CD4-positive, alpha-beta memory T cell (primary cell): ENCODE measurements around the gene E2F4. TPM values are rescaled to one million over a fixed set of nuclear protein-coding genes. Genes with fewer than 3 reads are reported as not detected.

ENCODE experiments used
- CTCF ChIA-PET: fragments of 350-600 bp; sonication (Branson Sonifier 250); formaldehyde crosslinking; loops from one replicate; lab custom pipeline; 2021; ENCODE audit warnings: inconsistent platforms; ENCODE audit not compliant: partially characterized antibody; lab: Charles Lee
- POLR2A ChIA-PET: fragments of 350-600 bp; sonication (Branson Sonifier 250); formaldehyde crosslinking; loops from one replicate; lab custom pipeline; 2021; ENCODE audit not compliant: partially characterized antibody; lab: Charles Lee
- DNase-seq, 5 donors: peaks; one replicate each; pipeline versions ENCODE4 v3.0.0 to v3.0.0-alpha.2; 2020 to 2022; ENCODE audit warnings: mixed read lengths in 1 of 5
- H3K27ac ChIP-seq: one replicate; pipeline ENCODE4 v1.7.0; 2013; ENCODE audit warnings: low read depth, low read length
- H3K27me3 ChIP-seq: 2 replicates; pipeline ENCODE4 v1.7.0; 2013; ENCODE audit warnings: mild to moderate bottlenecking, low read length, moderate library complexity; ENCODE audit not compliant: insufficient read depth
- H3K36me3 ChIP-seq: 2 replicates; pipeline ENCODE4 v1.7.0; 2013; ENCODE audit warnings: mild to moderate bottlenecking, low read length, moderate library complexity; ENCODE audit not compliant: insufficient read depth
- H3K4me1 ChIP-seq: 2 replicates; pipeline ENCODE4 v1.7.0; 2013; ENCODE audit warnings: mild to moderate bottlenecking, low read length, moderate library complexity; ENCODE audit not compliant: insufficient read depth
- H3K4me3 ChIP-seq, 2 donors: one replicate each; pipeline ENCODE4 v1.7.0; 2013; ENCODE audit warnings: low read length in 2 of 2, mild to moderate bottlenecking in 1 of 2
- H3K9me3 ChIP-seq, 2 donors: one replicate each; pipeline ENCODE4 v1.7.0; 2013; ENCODE audit warnings: low read length in 2 of 2, control low read depth in 1 of 2; ENCODE audit not compliant: control insufficient read depth in 1 of 2
- H3K27ac Mint-ChIP-seq, 7 donors: one replicate each; pipeline ENCODE4 v1.8.0; 2020 to 2021; ENCODE audit warnings: mixed read lengths in 7 of 7, mild to moderate bottlenecking in 6 of 7, inconsistent platforms in 3 of 7, moderate library complexity in 3 of 7
- H3K27me3 Mint-ChIP-seq, 2 donors: one replicate each; pipeline ENCODE4 v1.8.0; 2020 to 2021; ENCODE audit warnings: mixed read lengths in 2 of 2
- H3K36me3 Mint-ChIP-seq, 2 donors: one replicate each; pipeline ENCODE4 v1.8.0; 2020 to 2021; ENCODE audit warnings: mixed read lengths in 2 of 2, inconsistent platforms in 1 of 2, mild to moderate bottlenecking in 1 of 2
- H3K4me1 Mint-ChIP-seq, 4 donors: one replicate each; pipeline ENCODE4 v1.8.0; 2020 to 2021; ENCODE audit warnings: mixed read lengths in 4 of 4, mild to moderate bottlenecking in 1 of 4
- H3K4me3 Mint-ChIP-seq, 8 donors: one replicate each; pipeline ENCODE4 v1.8.0; 2020 to 2021; ENCODE audit warnings: mixed read lengths in 8 of 8, mild to moderate bottlenecking in 7 of 8, moderate library complexity in 6 of 8, inconsistent platforms in 3 of 8
- H3K9me3 Mint-ChIP-seq, 8 donors: one replicate each; pipeline ENCODE4 v1.8.0; 2020 to 2021; ENCODE audit warnings: mixed read lengths in 8 of 8, mild to moderate bottlenecking in 5 of 8, inconsistent platforms in 3 of 8, moderate library complexity in 1 of 8
- intact Hi-C: fragments of 100-400 bp; cut with micrococcal nuclease; formaldehyde crosslinking; loops from one replicate; pipeline ENCODE4 v1.15.1; 2023
- polyA plus RNA-seq, 2 donors: library from polyadenylated mRNA; unstranded; fragments of 300-500 nt; fragmentation: Illumina TruSeq; gene quantifications; one replicate each; pipeline ENCODE4 v1.2.3, GENCODE V29; 2021
- total RNA-seq, 2 experiments: library from RNA; stranded (reverse); gene quantifications; one replicate each; pipeline ENCODE4 v1.2.3, GENCODE V29; 2021

The E2F4 gene
- total and polyA plus RNA-seq, 4 experiments from 2014 or later = 53.6 to 91.3 (median 84.2) TPM

DNA sequence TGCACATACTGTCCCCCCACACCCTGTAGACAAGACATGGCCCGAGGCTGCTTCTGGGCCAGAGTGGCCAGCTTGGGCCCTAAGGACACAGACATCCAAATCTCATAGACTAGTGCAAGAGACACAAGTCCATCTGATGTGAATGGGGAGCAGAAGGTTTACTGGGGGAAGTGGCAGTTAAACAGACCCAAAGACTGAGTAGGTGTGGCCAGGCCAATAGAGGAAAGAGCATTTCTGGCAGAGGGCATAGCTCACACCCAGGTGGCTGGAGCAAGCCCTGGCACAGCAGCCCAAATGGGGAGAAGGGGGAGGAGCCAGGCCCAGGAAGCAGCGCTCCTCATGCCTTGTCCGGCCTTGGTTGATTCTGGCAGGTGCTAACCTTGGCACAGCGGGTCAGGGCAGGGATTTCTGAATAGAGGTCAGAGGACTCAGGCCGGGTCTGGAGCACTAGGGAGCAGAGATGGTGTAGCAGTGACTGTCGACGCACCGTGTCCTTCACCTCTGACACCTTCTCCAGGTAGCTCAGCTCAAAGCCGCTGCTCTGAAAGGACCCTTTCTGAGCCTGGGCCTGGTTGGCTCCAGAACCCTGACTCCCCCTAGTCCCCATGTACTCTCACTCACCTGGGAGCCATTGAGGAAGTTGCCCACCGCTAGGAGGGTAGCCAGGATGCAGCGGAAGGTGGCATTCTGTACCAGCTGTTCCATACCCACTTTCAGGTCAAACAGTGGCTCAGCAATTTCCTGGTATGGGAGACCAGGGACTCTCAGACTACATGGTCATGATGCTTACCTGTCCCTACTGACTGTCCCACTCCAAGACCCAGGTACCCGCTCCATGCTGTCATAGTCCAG is 39.1 kb downstream of the E2F4 start:
- Mint-ChIP-seq H3K27me3 (no peaks in the 10 kb centered on the region), H3K4me3 (peak overlapping the region in 2 of 8 donors; percentile 12 to 33)
- POLR2A ChIA-PET = interaction anchor here (0.9 to 17.2 kb wide), 4 partner anchors 15 to 72 kb away, joined by 3 to 259 read pairs (median 4); partner anchors contain the start of genes FHOD1 and SLC9A5

GRCh38 chr16:67233596-67233995 is 41.6 kb downstream of the E2F4 start:
- no peak overlapping the region for H3K27ac Mint-ChIP-seq
- H3K36me3 ChIP-seq = peaks cover 49% of the 10 kb centered on the region
- H3K4me3 ChIP-seq = no peak overlapping the region
- H3K27me3 ChIP-seq = no peaks in the 10 kb centered on the region
- no peak overlapping the region for H3K27ac ChIP-seq
- intact Hi-C loops = no loop called here
- peaks cover 28 to 58% of the 10 kb centered on the region in 2 donors for H3K36me3 Mint-ChIP-seq
- peaks cover 8 to 24% (median 9%) of the 10 kb centered on the region in 4 donors for H3K4me1 Mint-ChIP-seq
- no peaks in the 10 kb centered on the region for H3K27me3 Mint-ChIP-seq
- POLR2A ChIA-PET = interaction anchor here (17.2 kb wide), 1 partner anchor 12 kb away, joined by 259 read pairs; the partner anchor contains the start of genes FHOD1 and SLC9A5
- H3K4me3 Mint-ChIP-seq = no peak overlapping the region
- peaks cover 13% of the 10 kb centered on the region for H3K4me1 ChIP-seq
- no peaks in the 10 kb centered on the region for H3K9me3 ChIP-seq
- CTCF ChIA-PET = interaction anchor here (0.7 kb wide), 1 partner anchor 79 kb away, joined by 3 read pairs; no protein-coding TSS in a partner anchor
- H3K9me3 Mint-ChIP-seq = no peaks in the 10 kb centered on the region
- DNase-seq = no peak

More for the DNA sequence above, 39.1 kb downstream of the E2F4 start:
- Histone ChIP-seq H3K36me3 (peaks cover 41% of the 10 kb centered on the region), H3K27ac (no peak overlapping the region), H3K9me3 (no peaks in the 10 kb centered on the region), H3K27me3 (no peaks in the 10 kb centered on the region), H3K4me1 (peaks cover 30% of the 10 kb centered on the region), H3K4me3 (no peak overlapping the region)
- intact Hi-C loops = no loop called here
- CTCF ChIA-PET = interaction anchor here (1.1 kb wide), 1 partner anchor 46 kb away, joined by 3 read pairs; no protein-coding TSS in a partner anchor
- H3K27ac Mint-ChIP-seq = peak overlapping the region in 2 of 7 donors; percentile 56 to 61
- no peak for DNase-seq
- H3K9me3 Mint-ChIP-seq = no peaks in the 10 kb centered on the region
- peaks cover 15 to 31% (median 23%) of the 10 kb centered on the region in 4 donors for H3K4me1 Mint-ChIP-seq
- peaks cover 16 to 50% of the 10 kb centered on the region in 2 donors for H3K36me3 Mint-ChIP-seq

DNA sequence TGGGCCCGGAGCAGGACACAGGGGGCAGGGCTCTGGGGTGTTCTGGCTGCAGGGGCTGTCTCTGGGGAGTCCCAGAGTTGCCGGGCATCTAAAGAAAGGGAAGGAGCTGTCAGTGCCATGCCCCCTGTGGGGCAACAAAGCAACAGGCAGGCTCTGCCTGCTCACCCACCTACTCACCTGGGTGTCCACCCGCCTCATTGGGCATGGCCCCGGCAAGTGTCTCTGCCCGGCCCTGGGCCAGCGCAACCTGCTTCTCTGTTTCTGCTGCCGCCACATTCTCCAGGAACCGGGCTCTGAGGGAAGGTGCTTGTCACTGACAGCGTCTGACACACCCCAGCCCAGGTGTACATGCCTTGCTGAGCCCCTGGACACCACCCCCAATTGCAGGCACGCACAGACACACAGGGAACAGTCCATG is 42.2 kb downstream of the E2F4 start:
- H3K9me3 ChIP-seq = no peaks in the 10 kb centered on the region
- Mint-ChIP-seq H3K4me3 (no peak overlapping the region), H3K9me3 (no peaks in the 10 kb centered on the region), H3K4me1 (peaks cover 8 to 26% (median 9%) of the 10 kb centered on the region in 4 donors), H3K27ac (peak overlapping the region in 5 of 7 donors; percentile 43 to 74 (median 57)), H3K36me3 (peaks cover 29 to 58% of the 10 kb centered on the region in 2 donors), H3K27me3 (no peaks in the 10 kb centered on the region)
- DNase-seq = no peak
- H3K27me3 ChIP-seq = no peaks in the 10 kb centered on the region
- no peak overlapping the region for H3K4me3 ChIP-seq
- POLR2A ChIA-PET = interaction anchor here (17.2 kb wide), 1 partner anchor 11 kb away, joined by 259 read pairs; the partner anchor contains the start of genes FHOD1 and SLC9A5
- H3K4me1 ChIP-seq = peaks cover 13% of the 10 kb centered on the region
- intact Hi-C loops = no loop called here
- H3K27ac ChIP-seq = no peak overlapping the region
- CTCF ChIA-PET = no interaction called here
- peaks cover 49% of the 10 kb centered on the region for H3K36me3 ChIP-seq

DNA sequence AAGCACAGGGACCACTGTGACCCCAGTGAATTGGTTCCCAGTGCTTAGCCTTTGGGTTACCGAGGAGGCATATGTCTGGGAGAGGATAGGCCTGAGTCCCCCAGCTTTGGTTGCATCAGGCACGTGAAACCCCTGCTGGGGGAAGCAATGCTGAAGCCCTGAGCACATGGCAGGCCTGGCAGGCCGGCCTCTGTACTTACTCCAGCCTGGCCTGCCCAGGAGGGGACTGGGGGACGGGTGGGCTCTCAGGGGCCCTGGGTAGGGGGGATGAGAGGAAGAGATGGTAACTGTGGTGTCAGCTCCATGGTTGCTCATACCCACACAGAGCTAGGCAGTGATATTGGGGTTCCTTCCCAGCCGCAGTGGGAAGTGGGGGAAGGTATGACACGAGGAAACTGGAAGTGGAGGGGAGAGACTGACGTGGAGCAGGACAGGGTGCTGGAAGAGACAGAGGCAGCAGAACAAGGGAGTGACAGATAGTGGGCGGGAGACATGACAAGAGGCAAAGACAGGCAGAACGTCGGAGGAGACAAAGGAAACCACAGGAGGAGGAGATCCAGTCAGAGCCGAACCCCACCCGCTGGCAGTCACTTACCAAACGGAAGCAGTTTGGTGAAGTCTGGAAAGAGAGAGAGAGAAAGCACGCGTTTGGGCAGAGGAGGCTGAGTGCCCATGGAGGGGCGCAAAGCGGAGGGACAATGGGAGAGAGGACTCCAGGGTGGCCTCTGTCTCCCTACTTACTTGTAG is 44.0 kb downstream of the E2F4 start:
- no peaks in the 10 kb centered on the region for H3K27me3 ChIP-seq
- ChIA-PET CTCF (interaction anchor here (0.7 to 2.2 kb wide), 5 partner anchors 9 to 51 kb away, joined by 3 to 7 read pairs (median 5); partner anchors contain the start of gene TMEM208), POLR2A (interaction anchor here (0.8 to 17.2 kb wide), 6 partner anchors 9 to 355 kb away, joined by 3 to 259 read pairs (median 3); partner anchors contain the start of genes FHOD1, PDP2, SLC9A5 and TMEM208)
- DNase-seq = peak in 4 of 5 donors; percentile 80 to 90 (median 84)
- peak overlapping the region; percentile 92 to 99 (median 97) for H3K27ac Mint-ChIP-seq
- H3K9me3 Mint-ChIP-seq = no peaks in the 10 kb centered on the region
- peaks cover 13% of the 10 kb centered on the region for H3K4me1 ChIP-seq
- H3K27ac ChIP-seq = peak overlapping the region; percentile 56
- H3K4me3 ChIP-seq = peak overlapping the region; percentile 17
- peaks cover 25 to 46% of the 10 kb centered on the region in 2 donors for H3K36me3 Mint-ChIP-seq
- peaks cover 8 to 26% (median 9%) of the 10 kb centered on the region in 4 donors for H3K4me1 Mint-ChIP-seq
- peak overlapping the region; percentile 71 to 88 (median 81) for H3K4me3 Mint-ChIP-seq
- H3K9me3 ChIP-seq = no peaks in the 10 kb centered on the region
- peaks cover 40% of the 10 kb centered on the region for H3K36me3 ChIP-seq
- intact Hi-C loops = loop anchor here (1.0 kb wide), 2 partner anchors 9 to 11 kb away; partner anchors contain the start of genes FHOD1 and TMEM208
- no peaks in the 10 kb centered on the region for H3K27me3 Mint-ChIP-seq

DNA sequence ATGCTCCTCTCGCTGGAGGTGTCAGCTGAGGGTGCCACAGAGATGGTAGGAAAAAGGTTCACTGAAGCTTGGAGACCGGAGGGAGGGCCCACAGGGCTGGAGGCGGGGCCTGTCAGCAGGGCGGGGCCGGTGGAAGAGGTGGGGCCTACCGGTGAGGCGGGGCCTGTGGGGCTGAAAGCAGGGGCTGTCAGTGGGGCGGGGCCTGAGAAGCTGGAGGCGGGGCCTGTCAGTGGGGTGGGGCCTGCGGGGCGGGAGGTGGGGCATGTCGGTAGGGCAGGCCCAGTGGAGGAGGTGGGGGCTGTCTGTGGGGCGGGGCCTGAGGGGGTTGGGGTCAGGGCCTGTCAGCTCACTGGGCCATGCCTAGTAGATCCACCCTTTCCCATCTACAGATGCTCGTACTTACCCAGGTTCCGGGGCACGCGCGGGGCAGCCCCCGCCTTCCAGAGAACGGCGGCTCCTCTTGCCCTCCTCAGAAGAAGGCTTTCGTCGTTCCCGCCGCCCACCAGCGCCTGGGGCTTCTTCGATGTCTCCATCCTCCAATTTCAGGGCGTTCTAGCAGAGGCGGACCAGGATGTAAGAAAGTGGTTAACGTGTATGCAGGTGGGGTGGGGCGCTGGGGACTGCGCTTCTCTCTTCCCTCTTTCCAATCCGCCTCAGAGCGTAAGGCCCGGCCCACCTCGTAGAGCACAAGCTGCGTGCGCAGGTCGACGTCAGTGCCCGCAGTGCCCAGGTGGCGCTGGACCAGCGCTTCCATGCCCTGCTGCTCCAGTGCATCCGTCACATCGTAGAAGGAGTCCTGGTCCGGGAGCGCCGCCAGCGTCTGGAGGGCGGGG is 44.8 kb downstream of the E2F4 start:
- Histone ChIP-seq H3K4me3 (peak overlapping the region; percentile 17), H3K27ac (peak overlapping the region; percentile 56), H3K36me3 (peaks cover 32% of the 10 kb centered on the region), H3K9me3 (no peaks in the 10 kb centered on the region), H3K4me1 (peaks cover 13% of the 10 kb centered on the region), H3K27me3 (no peaks in the 10 kb centered on the region)
- Mint-ChIP-seq H3K4me1 (peaks cover 8 to 26% (median 14%) of the 10 kb centered on the region in 4 donors), H3K9me3 (no peaks in the 10 kb centered on the region), H3K27me3 (no peaks in the 10 kb centered on the region), H3K36me3 (peaks cover 25 to 49% of the 10 kb centered on the region in 2 donors), H3K27ac (peak overlapping the region; percentile 92 to 99 (median 97)), H3K4me3 (peak overlapping the region; percentile 71 to 88 (median 81))
- intact Hi-C loops = loop anchor here (1.0 kb wide), 2 partner anchors 9 to 11 kb away; partner anchors contain the start of genes FHOD1 and TMEM208
- ChIA-PET POLR2A (interaction anchor here (0.5 to 17.2 kb wide), 7 partner anchors 9 to 356 kb away, joined by 3 to 259 read pairs (median 3); partner anchors contain the start of genes FHOD1, PDP2, SLC9A5 and TMEM208), CTCF (interaction anchor here (1.5 to 2.2 kb wide), 2 partner anchors 13 to 52 kb away, joined by 5 to 7 read pairs; no protein-coding TSS in a partner anchor)
- peak; percentile 83 to 87 (median 84) for DNase-seq
